ENCODE results near the gene RPL4. TPM values are rescaled to one million over a fixed set of nuclear protein-coding genes. Genes with fewer than 3 reads are reported as not detected.

RPL4 gene
- polyA plus RNA-seq, 1 donor from 2014 or later, result 3,693 TPM

- TF ChIP-seq, protein P1, sequence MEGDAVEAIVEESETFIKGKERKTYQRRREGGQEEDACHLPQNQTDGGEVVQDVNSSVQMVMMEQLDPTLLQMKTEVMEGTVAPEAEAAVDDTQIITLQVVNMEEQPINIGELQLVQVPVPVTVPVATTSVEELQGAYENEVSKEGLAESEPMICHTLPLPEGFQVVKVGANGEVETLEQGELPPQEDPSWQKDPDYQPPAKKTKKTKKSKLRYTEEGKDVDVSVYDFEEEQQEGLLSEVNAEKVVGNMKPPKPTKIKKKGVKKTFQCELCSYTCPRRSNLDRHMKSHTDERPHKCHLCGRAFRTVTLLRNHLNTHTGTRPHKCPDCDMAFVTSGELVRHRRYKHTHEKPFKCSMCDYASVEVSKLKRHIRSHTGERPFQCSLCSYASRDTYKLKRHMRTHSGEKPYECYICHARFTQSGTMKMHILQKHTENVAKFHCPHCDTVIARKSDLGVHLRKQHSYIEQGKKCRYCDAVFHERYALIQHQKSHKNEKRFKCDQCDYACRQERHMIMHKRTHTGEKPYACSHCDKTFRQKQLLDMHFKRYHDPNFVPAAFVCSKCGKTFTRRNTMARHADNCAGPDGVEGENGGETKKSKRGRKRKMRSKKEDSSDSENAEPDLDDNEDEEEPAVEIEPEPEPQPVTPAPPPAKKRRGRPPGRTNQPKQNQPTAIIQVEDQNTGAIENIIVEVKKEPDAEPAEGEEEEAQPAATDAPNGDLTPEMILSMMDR (IDR thresholded peaks at IDR 0.05; ENCODE audit: poor library complexity, severe bottlenecking), result no peak
- no peak for TF ChIP-seq REST (IDR thresholded peaks at IDR 0.05; ENCODE audit: borderline replicate concordance)
- TF ChIP-seq EZH2 (IDR thresholded peaks at IDR 0.05; ENCODE audit: borderline replicate concordance, insufficient read depth, low read length, poor library complexity, severe bottlenecking), result no peak
- TF ChIP-seq TAF1 (IDR thresholded peaks at IDR 0.05; ENCODE audit: low read depth), result no peak
- TF ChIP-seq POLR2AphosphoS5 (IDR thresholded peaks at IDR 0.05), result no peak
- no peak for TF ChIP-seq MXI1 (conservative IDR thresholded peaks at IDR 0.05; ENCODE audit: poor library complexity, severe bottlenecking)
- no peak for TF ChIP-seq EP300 (conservative IDR thresholded peaks at IDR 0.05; ENCODE audit: poor library complexity, severe bottlenecking)
- TF ChIP-seq SMC3 (conservative IDR thresholded peaks at IDR 0.05; ENCODE audit: poor library complexity), result no peak
- TF ChIP-seq RAD21 (conservative IDR thresholded peaks at IDR 0.05), result no peak
- H3K9me3 ChIP-seq (ENCODE audit: low read length), result no peaks in the 10 kb centered on the region
- H3K27me3 ChIP-seq (ENCODE audit: insufficient read depth, low read depth, low read length), result no peaks in the 10 kb centered on the region
- no peaks in the 10 kb centered on the region for H3K79me2 ChIP-seq (replicated peaks; ENCODE audit: insufficient read depth, low read length)
- H4K20me1 ChIP-seq (ENCODE audit: insufficient read depth), result no peaks in the 10 kb centered on the region
- no peak overlapping the region for H3K27ac ChIP-seq (ENCODE audit: low read length)
- H3K36me3 ChIP-seq (ENCODE audit: insufficient read depth, low read length), result peaks cover 12% of the 10 kb centered on the region
- H3K9me2 ChIP-seq (ENCODE audit: insufficient read depth, low read length), result no peaks in the 10 kb centered on the region
- no peaks in the 10 kb centered on the region for H3F3A ChIP-seq (ENCODE audit: insufficient read depth, low read length, poor library complexity, severe bottlenecking)
- H3K9ac ChIP-seq (ENCODE audit: low read length), result no peak overlapping the region
- H3K4me2 ChIP-seq (ENCODE audit: low read length), result no peak overlapping the region
- no peak overlapping the region for H3K4me3 ChIP-seq (ENCODE audit: low read length)
- no peak overlapping the region for H2AFZ ChIP-seq (ENCODE audit: low read depth, low read length)
Observed at GRCh38 chr15:66524838-66525237, 20.2 kb upstream of the RPL4 start.

DNA sequence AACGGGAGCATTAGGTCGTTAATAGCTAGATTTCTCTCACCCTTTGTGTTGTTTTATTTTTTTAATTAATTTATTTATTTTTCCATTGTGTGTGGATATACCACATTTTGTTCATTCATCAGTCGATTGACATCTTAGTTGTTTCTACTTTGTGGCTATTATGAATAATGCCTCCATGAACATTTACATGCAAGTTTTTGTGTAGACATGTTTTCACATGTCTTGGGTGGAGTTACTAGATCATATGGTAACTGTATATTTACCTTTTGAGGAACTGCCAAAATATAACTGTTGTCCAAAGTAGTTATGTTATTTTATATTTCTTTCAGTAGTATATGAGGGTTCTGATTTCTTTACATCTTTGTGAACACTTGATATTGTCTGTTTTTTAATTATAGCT lies 19.3 kb upstream of the RPL4 start:
- Histone ChIP-seq H3F3A (ENCODE audit: insufficient read depth, low read length, poor library complexity, severe bottlenecking) (no peaks in the 10 kb centered on the region), H3K9me2 (ENCODE audit: insufficient read depth, low read length) (no peaks in the 10 kb centered on the region), H4K20me1 (ENCODE audit: insufficient read depth) (no peaks in the 10 kb centered on the region), H3K9me3 (ENCODE audit: low read length) (no peaks in the 10 kb centered on the region), H3K27ac (ENCODE audit: low read length) (no peak overlapping the region), H3K9ac (ENCODE audit: low read length) (no peak overlapping the region), H3K79me2 (replicated peaks; ENCODE audit: insufficient read depth, low read length) (no peaks in the 10 kb centered on the region), H3K27me3 (ENCODE audit: insufficient read depth, low read depth, low read length) (no peaks in the 10 kb centered on the region), H3K4me3 (ENCODE audit: low read length) (no peak overlapping the region), H3K4me2 (ENCODE audit: low read length) (no peak overlapping the region), H2AFZ (ENCODE audit: low read depth, low read length) (no peak overlapping the region), H3K36me3 (ENCODE audit: insufficient read depth, low read length) (peaks cover 4% of the 10 kb centered on the region)
- no peak for TF ChIP-seq REST (IDR thresholded peaks at IDR 0.05; ENCODE audit: borderline replicate concordance)
- no peak for TF ChIP-seq POLR2AphosphoS5 (IDR thresholded peaks at IDR 0.05)
- no peak for TF ChIP-seq RAD21 (conservative IDR thresholded peaks at IDR 0.05)
- no peak for TF ChIP-seq SMC3 (conservative IDR thresholded peaks at IDR 0.05; ENCODE audit: poor library complexity)
- TF ChIP-seq, protein P1 (IDR thresholded peaks at IDR 0.05; ENCODE audit: poor library complexity, severe bottlenecking), result no peak
- TF ChIP-seq EZH2 (IDR thresholded peaks at IDR 0.05; ENCODE audit: borderline replicate concordance, insufficient read depth, low read length, poor library complexity, severe bottlenecking), result no peak
- TF ChIP-seq EP300 (conservative IDR thresholded peaks at IDR 0.05; ENCODE audit: poor library complexity, severe bottlenecking), result no peak
- TF ChIP-seq MXI1 (conservative IDR thresholded peaks at IDR 0.05; ENCODE audit: poor library complexity, severe bottlenecking), result no peak
- TF ChIP-seq TAF1 (IDR thresholded peaks at IDR 0.05; ENCODE audit: low read depth), result no peak

All from neural cell (in vitro differentiated cells).